Heart right ventricle (tissue), 16 donors: Measurements from ENCODE around the gene SPTBN1. TPM values are rescaled to one million over a fixed set of nuclear protein-coding genes. Genes with fewer than 3 reads are reported as not detected.
"Not testable (repeated sequence)": the region's sequence is repeated elsewhere in the genome, so short reads cannot be mapped to it uniquely, and the experiment has no call there.

Experiments
- ATAC-seq, 8 donors: fragments of 200-7000 bp; cut with Tn5 transposase; one replicate each; pipeline ENCODE4 v1.9.1; 2020; ENCODE audit warnings: mild to moderate bottlenecking in 8 of 8, moderate library complexity in 8 of 8, moderate number of reproducible peaks in 1 of 8
- DNase-seq, 2 donors: peaks; one replicate each; pipeline ENCODE4 v3.0.0-alpha.2; 2020
- H3K27ac ChIP-seq, 10 donors: fragments of 200-600 bp; sonication (generic) in 2 of 10; one replicate each; pipeline versions ENCODE4 v1.5.0 to v1.8.0; 2020 to 2022; ENCODE audit warnings: mild to moderate bottlenecking in 3 of 10
- H3K27me3 ChIP-seq, 7 donors: fragments of 200-600 bp; one replicate each; pipeline ENCODE4 v1.8.0; 2021 to 2022; ENCODE audit warnings: mild to moderate bottlenecking in 2 of 7
- H3K36me3 ChIP-seq, 9 donors: fragments of 200-600 bp; sonication (generic) in 1 of 9; one replicate each; pipeline versions ENCODE4 v1.5.0 to v1.8.0; 2020 to 2022; ENCODE audit warnings: mild to moderate bottlenecking in 2 of 9
- H3K4me1 ChIP-seq, 9 donors: fragments of 200-600 bp; sonication (generic) in 1 of 9; one replicate each; pipeline versions ENCODE4 v1.5.0 to v1.8.0; 2020 to 2022; ENCODE audit warnings: mild to moderate bottlenecking in 4 of 9
- H3K4me3 ChIP-seq, 10 donors: fragments of 200-600 bp; sonication (generic) in 2 of 10; one replicate each; pipeline versions ENCODE4 v1.5.0 to v1.8.0; 2020 to 2022; ENCODE audit warnings: mild to moderate bottlenecking in 7 of 10, moderate library complexity in 2 of 10
- H3K9me3 ChIP-seq, 11 donors: fragments of 200-600 bp in 10 of 11; sonication (generic) in 2 of 11; one replicate each; pipeline versions ENCODE4 v1.5.0 to v1.8.0; 2013 to 2022; ENCODE audit warnings: mild to moderate bottlenecking in 2 of 11, control low read depth in 1 of 11, moderate library complexity in 1 of 11
- CTCF ChIP-seq, 9 donors: fragments of 200-600 bp; sonication (generic) in 2 of 9; IDR thresholded peaks; one replicate each; pipeline versions ENCODE4 v1.5.0 to v1.8.0; 2021 to 2022; ENCODE audit warnings: antibody characterized with exemption in 9 of 9, mild to moderate bottlenecking in 5 of 9, moderate library complexity in 1 of 9
- WGBS, 2 donors: extraction: QIAGEN DNeasy Blood & Tissue Kit; methylation state at CpG; one replicate each; pipeline ENCODE4 v1.1.7; 2013; ENCODE audit warnings: inconsistent platforms in 1 of 2; 5-methylcytosine and 5-hydroxymethylcytosine counted together
- intact Hi-C, 10 donors: fragments of 100-400 bp; cut with DNase I; formaldehyde crosslinking; loops; one replicate each; pipeline versions ENCODE4 v1.11.1 to v1.14.2; 2022
- polyA plus RNA-seq, 2 donors: library from polyadenylated mRNA; stranded (reverse); fragments of 200-250 nt; gene quantifications; one replicate each; pipeline ENCODE4 v1.2.3, GENCODE V29; 2013
- total RNA-seq, 10 donors: library from RNA; stranded (reverse); fragmentation: NEBNext Ultra II Directional in 3 of 10; extraction: Animal tissue kit (Norgen Biotek cat#: 25700) in 3 of 10; gene quantifications; one replicate each; pipeline versions ENCODE4 v1.2.1 to v1.2.4, GENCODE V29; 2021 to 2023
- donor health status: Arrhythmogenic right ventricular cardiomyopathy.
- donor health status: ischemic (EF 13 %, LVEDD 7.1; RV severe dilation, severe dysfunction).
- donor health status: healthy with polysubstance abuse.
- donor health status: DM: no; HTN: yes; CAD: no.
- donor health status: DM: no; HTN: no; CAD: no.
- donor health status: ischemic (EF 25% LVEDD 6.9; RV normal size, moderate dysfunction).
- donor health status: ischemic (EF 25% LVEDD 5.7; RV mildly dilated, moderate dysfunction).
- donor health status: healthy.
- donor health status: DM: yes; HTN: yes; CAD: no.
- donor health status: Ischemic cardiomyopathy.
- donor health status: ischemic (EF 35%, LVEDD 5.7; RV mildly dilated, moderate dysfunction).
- donor health status: nonischemic (EF 11% LVEDD 7.7; RV severe dilation, severe dysfunction).
- donor health status: DM: yes; HTN: yes; CAD: no.
- donor health status: PGD.
- donor health status: ischemic (EF 29% LVEDD 5.4; RV normal size, mild dysfunction).
- donor health status: nonischemic (EF 23%, LVEDD 6.1; RV moderate dilation, normal function).

Gene SPTBN1
- total and polyA plus RNA-seq, 12 donors, result 91.1 to 643 (median 494) TPM

GRCh38 chr2:54524226-54524991, 68.3 kb downstream of the SPTBN1 start:
- 39 to 49% methylated on average over 13 of the region's 13 CpGs for WGBS, 2 donors
- peak overlapping the region in 9 of 10 donors; percentile 43 to 86 (median 70) for H3K27ac ChIP-seq
- peak; percentile 34 to 84 (median 64) for ATAC-seq
- no peaks in the 10 kb centered on the region for H3K27me3 ChIP-seq
- intact Hi-C loops, result loop anchor here in 9 of 10 donors (5.0 to 10.0 kb wide), 10 partner anchors 93 to 320 kb away; no protein-coding TSS in a partner anchor
- no peak for TF ChIP-seq CTCF (IDR thresholded peaks at IDR 0.05)
- peaks cover 19 to 98% (median 91%) of the 10 kb centered on the region in 9 donors for H3K4me1 ChIP-seq
- H3K4me3 ChIP-seq, result no peak overlapping the region
- H3K36me3 ChIP-seq, result peaks cover 0 to 57% (median 27%) of the 10 kb centered on the region in 9 donors
- DNase-seq, result no peak
- H3K9me3 ChIP-seq, result no peaks in the 10 kb centered on the region

- 84 to 87% methylated on average over 9 of the region's 9 CpGs for WGBS, 2 donors
- ATAC-seq (no peak), DNase-seq (no peak)
- Histone ChIP-seq H3K9me3 (no peaks in the 10 kb centered on the region), H3K4me3 (no peak overlapping the region), H3K27me3 (no peaks in the 10 kb centered on the region), H3K4me1 (peaks cover 19 to 98% (median 85%) of the 10 kb centered on the region in 9 donors), H3K27ac (peak overlapping the region in 9 of 10 donors; percentile 43 to 86 (median 70)), H3K36me3 (peaks cover 0 to 62% (median 32%) of the 10 kb centered on the region in 9 donors)
- intact Hi-C loops, result loop anchor here in 6 of 10 donors (10.0 kb wide), 6 partner anchors 99 to 321 kb away; no protein-coding TSS in a partner anchor
- no peak for TF ChIP-seq CTCF (IDR thresholded peaks at IDR 0.05)
These were observed 69.2 kb downstream of the SPTBN1 start for GRCh38 chr2:54525321-54525720.

DNA sequence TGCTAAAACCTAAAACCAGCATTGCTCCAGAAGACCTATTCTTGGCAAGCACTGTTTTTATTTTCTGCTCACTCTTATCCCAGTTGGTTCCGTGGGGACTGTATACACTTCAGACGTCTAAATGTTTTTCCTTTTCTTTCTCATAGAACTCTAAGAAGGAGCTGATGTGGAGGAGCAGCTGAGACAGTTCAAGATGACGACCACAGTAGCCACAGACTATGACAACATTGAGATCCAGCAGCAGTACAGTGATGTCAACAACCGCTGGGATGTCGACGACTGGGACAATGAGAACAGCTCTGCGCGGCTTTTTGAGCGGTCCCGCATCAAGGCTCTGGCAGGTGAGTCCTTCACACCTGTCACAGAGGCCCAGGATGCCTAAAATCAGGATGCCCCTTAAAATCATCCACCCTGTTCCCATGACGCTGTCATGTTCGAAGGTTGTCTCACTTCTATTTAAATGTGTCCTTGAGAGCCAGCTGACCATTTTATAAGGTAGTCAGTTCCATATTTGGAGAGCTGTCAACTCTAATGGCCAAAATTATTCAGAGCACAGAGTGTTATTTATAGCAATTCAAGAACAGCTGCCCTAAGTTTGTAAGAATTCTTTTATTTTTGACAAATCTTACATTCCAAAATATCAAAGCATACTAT, 70.2 kb downstream of the SPTBN1 start:
- Histone ChIP-seq H3K9me3 (no peaks in the 10 kb centered on the region), H3K4me1 (peaks cover 19 to 98% (median 83%) of the 10 kb centered on the region in 9 donors), H3K36me3 (peaks cover 0 to 69% (median 41%) of the 10 kb centered on the region in 9 donors), H3K27me3 (no peaks in the 10 kb centered on the region), H3K4me3 (no peak overlapping the region), H3K27ac (peak overlapping the region; percentile 46 to 86 (median 68))
- peak; percentile 14 to 54 (median 32) for ATAC-seq
- peak in 1 of 2 donors; percentile 33 for DNase-seq
- 56 to 57% methylated on average over 12 of the region's 12 CpGs for WGBS, 2 donors
- intact Hi-C loops, result loop anchor here in 6 of 10 donors (10.0 kb wide), 6 partner anchors 98 to 322 kb away; no protein-coding TSS in a partner anchor
- no peak for TF ChIP-seq CTCF (IDR thresholded peaks at IDR 0.05)

DNA sequence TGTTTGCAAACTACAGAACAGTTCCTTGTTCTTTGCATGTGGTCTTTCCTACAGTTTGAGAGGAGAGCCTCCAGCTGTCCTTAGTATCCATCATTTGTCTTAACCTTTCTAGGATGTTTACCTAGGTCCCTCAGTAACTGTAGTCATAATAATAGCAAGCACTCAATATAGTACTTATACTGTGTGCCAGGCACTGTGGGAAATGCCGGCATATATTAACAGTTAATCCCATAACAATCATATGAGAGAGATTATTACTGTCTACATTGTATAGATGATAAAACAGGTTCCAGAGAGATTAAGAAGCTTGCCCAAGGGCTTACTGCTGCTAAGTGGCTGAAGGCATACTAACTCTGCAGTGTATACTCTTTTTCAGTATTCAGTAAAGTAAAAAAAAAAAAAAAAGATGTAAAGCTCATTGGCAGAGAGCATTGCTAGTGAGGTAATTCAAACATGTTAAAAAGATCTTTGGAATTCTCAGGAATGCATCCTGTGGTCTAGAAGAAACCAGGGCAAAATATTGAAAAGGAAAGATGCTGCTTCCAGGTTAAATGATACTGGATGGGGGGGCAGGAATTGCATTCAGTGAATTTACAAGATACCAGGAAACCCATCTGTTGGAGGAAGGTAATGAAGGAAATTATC, 72.3 kb downstream of the SPTBN1 start:
- ATAC-seq, result peak in 2 of 8 donors; percentile 23 to 34
- intact Hi-C loops, result loop anchor here in 6 of 10 donors (10.0 kb wide), 6 partner anchors 96 to 324 kb away; no protein-coding TSS in a partner anchor
- no peak overlapping the region for H3K4me3 ChIP-seq
- H3K4me1 ChIP-seq, result peaks cover 15 to 96% (median 82%) of the 10 kb centered on the region in 9 donors
- peaks cover 0 to 78% (median 41%) of the 10 kb centered on the region in 9 donors for H3K36me3 ChIP-seq
- peak overlapping the region in 6 of 10 donors; percentile 45 to 86 (median 72) for H3K27ac ChIP-seq
- no peaks in the 10 kb centered on the region for H3K9me3 ChIP-seq
- no peaks in the 10 kb centered on the region for H3K27me3 ChIP-seq
- no peak for DNase-seq
- no peak for TF ChIP-seq CTCF (IDR thresholded peaks at IDR 0.05)
- 40 to 43% methylated on average over 1 of the region's 1 CpG for WGBS, 2 donors

DNA sequence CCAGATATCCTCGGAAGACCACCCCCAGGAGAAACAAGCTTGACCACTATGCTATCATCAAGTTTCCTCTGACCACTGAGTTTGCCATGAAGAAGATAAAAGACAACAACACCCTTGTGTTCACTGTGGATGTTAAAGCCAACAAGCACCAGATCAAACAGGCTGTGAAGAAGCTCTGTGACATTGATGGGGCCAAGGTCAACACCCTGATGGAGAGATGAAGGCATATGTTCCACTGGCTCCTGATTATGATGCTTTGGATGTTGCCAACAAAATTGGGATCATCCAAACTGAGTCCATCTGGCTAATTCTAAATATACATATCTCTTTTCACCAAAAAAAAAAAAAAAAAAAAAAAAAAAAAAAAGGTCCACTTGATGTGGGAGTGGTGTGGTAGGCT, 73.4 kb downstream of the SPTBN1 start:
- not testable (repeated sequence) for H3K9me3 ChIP-seq, DNase-seq, H3K27me3 ChIP-seq, ATAC-seq, H3K4me3 ChIP-seq
- intact Hi-C loops, result loop anchor here in 6 of 10 donors (10.0 kb wide), 6 partner anchors 95 to 325 kb away; no protein-coding TSS in a partner anchor
- H3K36me3 ChIP-seq, result peaks cover 0 to 85% (median 46%) of the 10 kb centered on the region in 9 donors
- 85 to 93% methylated on average over 1 of the region's 1 CpG for WGBS, 2 donors
- peaks cover 11 to 92% (median 76%) of the 10 kb centered on the region in 9 donors for H3K4me1 ChIP-seq
- peak overlapping the region in 2 of 10 donors; percentile 75 to 86 for H3K27ac ChIP-seq
